Measurements from ENCODE around the gene CDV3.

DNA sequence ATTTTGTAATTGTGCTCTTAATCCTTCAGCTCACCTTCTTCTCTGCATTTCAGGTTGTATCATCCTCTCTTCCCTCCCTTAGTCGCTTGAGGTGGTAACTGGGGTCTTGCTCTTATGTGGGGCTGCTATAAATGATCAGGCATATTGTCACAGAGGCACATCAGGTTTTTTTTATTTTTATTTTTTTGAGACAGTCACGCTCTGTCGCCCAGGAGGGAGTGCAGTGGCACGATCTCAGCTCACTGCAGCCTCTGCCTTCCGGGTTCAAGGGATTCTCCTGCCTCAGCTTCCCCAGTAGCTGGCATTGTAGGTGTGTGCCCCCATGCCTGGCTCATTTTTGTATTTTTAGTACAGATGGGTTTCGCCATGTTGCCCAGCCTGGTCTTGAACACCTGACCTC is 9.9 kb downstream of the CDV3 start:
- TF ChIP-seq, protein P1, sequence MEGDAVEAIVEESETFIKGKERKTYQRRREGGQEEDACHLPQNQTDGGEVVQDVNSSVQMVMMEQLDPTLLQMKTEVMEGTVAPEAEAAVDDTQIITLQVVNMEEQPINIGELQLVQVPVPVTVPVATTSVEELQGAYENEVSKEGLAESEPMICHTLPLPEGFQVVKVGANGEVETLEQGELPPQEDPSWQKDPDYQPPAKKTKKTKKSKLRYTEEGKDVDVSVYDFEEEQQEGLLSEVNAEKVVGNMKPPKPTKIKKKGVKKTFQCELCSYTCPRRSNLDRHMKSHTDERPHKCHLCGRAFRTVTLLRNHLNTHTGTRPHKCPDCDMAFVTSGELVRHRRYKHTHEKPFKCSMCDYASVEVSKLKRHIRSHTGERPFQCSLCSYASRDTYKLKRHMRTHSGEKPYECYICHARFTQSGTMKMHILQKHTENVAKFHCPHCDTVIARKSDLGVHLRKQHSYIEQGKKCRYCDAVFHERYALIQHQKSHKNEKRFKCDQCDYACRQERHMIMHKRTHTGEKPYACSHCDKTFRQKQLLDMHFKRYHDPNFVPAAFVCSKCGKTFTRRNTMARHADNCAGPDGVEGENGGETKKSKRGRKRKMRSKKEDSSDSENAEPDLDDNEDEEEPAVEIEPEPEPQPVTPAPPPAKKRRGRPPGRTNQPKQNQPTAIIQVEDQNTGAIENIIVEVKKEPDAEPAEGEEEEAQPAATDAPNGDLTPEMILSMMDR (IDR thresholded peaks at IDR 0.05) = no peak
- no peak for TF ChIP-seq POLR2A (IDR thresholded peaks at IDR 0.05)
